HG02623 (cell line): ENCODE results near the gene FBXO17.
A peak's percentile ranks its signal among the peaks of the same experiment; 100 is the strongest.

Source experiments
- ATAC-seq: cut with Tn5 transposase; IDR thresholded peaks from one replicate; pipeline ENCODE4 v1.9.1; 2021; ENCODE audit warnings: moderate library complexity; ENCODE audit not compliant: unreplicated experiment

The FBXO17 gene

DNA sequence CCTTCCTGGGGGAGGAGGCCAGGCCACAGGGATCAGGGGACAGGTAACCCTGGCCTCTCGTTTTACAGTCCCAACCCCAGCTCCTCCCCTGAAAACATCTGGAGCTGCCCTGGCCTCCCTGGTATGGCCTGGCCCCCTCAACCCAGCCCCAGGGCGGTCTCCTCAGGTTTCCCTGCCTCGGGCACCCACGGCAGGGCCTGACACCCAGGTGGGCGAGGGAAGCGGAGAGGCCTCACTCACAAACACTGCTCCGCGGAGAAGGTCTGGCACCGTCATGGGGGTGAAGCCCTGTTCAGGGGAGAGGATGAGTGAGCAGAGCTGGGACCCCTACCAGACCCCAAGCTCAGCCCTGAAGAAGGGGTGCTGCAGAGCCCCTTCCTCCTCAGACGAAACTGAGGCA, 57.0 kb downstream of the FBXO17 start:
- ATAC-seq = no peak

DNA sequence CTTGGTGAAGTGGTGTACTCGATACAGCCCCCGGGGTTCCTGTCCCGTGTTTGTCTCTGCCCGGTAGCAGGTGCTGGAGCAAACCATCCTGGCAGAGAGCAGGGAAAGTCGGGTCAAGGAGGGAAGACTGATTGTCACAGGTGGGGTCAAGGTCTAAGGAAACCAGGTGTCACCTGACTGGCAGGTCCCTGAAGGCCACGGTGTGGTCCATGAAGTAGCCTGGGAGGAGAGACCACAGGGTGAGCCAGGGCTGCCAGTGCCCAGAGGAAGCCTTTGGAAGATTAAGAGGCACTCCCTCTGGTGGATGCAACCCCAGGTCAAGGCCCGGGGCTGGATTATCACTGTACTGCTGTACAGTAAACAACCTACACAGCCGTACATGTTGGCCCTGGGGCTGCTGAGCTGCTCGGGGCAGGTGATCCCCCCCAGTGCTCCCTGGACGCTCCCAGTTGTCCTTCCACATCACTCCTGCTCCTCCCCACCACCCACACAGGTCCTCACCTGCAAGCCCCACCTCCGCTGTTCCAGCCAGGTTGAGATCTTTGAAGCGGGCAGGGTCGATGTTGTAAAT, 57.5 kb downstream of the FBXO17 start:
- ATAC-seq = no peak

DNA sequence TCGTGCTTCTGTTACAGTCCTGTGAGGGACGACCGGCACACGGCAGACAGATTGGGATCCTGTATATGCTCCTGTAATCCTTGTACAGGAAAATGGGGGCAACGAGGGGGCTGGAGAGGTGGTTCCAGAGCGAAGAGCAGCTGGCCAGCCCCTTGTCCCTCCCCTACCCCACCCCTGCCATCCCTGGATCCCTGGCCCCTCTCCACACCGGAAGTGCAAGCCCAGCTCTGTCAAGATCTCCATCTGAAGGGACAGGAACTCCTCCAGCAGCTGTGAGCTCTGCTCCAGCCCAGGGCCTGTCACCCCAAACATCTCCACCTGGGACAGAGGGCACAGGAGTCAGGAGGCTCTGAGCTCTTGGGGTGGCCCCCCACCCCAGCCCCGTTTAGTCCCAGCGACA, 58.0 kb downstream of the FBXO17 start:
- no peak for ATAC-seq

DNA sequence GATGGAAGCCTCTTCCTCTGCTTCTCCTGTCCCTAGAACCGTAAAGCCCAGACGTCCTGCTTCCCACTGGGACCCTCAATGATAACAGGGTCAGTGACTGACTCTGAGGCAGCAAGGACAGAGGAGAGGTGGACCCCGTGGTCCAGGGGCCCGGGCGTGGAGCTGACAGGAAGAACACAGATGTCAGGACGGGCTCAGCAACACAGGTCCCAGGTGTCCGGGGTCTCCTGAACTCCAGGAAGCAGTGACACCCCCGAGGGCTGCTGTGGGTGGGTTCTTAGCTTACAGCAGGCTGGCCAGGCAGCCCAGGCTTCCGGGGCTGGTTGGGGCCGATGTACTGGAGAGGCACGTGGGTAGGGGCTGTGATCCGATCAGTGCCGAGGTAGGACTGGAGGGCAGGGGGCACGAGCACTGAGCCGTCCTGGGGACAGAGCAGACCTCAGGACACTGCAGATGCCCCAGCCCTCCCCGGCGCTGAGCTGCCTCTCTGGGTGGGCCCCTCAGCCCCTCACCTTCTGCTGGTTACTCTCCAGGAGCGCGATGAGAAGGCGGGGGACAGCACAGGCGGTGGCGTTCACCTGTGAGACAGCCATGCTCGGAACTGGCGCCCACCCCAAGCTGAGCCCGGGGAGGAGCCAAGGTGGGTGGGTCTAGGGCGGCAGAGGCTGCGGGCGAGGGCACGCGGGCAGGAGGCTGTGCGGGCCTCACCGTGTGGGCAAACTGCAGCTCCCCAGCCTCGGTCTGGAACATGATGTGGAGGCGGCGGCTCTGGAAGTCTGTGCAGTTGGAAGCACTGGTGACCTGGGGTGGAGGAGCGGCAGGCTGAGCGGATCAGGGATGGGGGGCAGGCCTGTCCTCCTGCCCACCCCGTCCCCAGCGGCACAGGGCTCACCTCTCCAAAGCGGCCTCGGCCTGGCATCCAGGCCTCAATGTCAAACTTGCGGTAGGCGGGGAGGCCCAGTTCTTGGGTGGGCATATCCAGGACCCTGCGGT, 59.9 kb downstream of the FBXO17 start:
- ATAC-seq = no peak

DNA sequence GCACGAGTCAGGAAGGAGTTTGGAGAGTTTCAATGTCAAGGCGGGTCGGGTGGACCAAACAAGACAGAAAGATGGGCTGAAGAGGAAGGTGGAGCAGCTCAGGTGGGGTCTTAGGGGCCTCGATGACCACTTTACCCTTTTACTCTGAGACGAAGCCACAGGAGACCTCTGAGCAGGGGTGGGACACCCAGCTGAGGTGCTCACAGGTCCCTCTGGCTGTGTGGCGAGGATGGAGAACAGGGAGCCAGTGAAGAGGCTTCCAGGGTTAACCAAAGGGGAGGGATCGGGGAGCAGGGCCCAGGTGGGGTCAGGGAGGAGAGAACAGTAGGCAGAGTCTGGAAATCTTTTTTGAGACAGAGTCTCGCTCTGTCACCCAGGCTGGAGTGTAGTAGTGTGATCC, 61.6 kb downstream of the FBXO17 start:
- no peak for ATAC-seq

DNA sequence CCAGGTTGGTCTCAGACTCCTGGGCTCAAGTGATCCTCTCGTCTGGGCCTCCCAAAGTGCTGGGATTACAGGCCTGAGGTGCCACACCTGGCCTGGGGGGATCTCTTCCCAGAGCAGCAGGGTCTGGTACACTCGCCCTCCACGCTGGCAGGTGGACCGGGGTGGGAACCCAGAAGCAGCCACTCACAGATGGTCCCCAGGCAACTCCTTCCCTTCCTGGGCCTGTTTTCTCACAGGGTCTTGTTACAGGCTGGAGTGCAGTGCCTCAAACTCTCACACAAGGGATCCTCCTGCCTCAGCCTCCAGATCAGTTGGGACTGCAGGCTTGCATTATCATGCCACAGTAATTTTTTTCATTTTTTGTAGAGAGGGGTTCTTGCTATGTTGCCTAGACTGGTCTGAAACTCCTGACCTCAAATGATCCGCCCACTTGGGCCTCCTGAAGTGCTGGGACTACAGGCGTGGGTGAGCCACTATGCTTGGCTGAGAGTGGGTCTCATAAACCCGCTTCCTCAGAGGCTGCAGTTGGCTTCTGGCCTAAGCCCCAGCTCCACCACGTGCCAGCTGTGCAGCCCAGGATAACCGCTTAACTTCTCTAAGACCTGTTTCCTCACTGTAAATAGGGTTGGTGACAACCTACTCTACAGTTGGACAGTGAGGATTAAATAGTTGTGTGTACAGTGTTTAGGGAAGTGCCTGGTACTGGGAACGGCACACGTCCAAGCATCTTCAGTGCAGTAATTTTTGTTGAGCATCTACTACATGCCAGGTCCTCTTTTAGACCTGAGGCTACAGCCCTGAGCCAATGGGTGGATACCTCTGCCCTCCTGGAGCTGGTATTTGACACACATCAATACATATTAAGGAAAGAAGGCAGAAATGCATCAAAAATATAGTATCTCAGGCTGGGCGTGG, 62.7 kb downstream of the FBXO17 start:
- ATAC-seq = no peak

DNA sequence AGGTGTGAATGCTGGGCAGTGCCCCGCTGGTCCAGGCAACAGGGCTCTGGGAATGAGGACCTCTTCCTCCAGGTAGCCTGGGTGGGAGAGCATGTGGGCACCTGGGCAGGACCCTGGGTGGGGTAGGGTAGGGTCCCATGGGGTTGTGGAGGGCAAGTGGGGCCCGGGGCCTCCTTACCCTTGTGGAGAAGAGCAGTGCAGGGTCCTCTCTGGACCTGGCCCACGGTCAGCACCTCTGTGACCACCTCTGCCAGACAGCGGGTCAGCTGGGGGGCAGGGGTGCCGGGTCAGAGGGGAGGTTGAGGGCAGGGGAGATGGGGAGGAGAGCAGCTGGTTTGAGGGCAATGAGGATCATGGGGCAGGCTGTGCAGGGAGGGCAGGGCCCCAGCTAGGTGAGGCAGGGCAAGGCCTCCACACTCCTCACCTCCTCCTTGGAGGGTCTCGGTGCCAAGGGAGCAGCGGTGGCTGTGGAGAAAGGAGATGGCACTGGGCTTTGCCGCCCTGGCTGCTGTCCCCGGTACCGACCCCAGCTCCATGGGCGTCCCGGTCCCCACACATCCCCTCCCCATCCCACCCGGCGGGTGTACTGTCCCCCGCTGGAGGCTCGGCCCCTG, 64.0 kb downstream of the FBXO17 start:
- ATAC-seq = no peak

DNA sequence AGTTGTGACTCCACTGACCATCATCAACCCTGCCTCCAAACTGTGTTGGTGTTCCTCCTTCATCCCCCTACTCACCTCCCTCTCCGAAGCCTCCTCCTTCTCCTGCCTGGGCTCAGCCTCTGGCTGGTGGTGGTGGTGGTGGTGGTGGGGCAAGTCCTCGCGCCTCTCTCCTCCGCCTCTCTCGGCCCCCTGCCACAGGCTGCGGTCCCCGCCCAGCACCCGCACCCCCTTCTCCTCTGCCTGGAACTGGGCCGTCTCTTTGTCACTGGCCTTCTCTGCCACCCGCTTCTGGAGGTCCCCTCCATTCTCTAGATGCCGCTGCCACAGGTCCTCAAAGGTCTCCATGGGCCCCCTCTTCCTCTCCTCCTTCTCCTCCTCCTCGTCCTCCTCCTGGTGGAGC, 65.1 kb downstream of the FBXO17 start:
- ATAC-seq = no peak

DNA sequence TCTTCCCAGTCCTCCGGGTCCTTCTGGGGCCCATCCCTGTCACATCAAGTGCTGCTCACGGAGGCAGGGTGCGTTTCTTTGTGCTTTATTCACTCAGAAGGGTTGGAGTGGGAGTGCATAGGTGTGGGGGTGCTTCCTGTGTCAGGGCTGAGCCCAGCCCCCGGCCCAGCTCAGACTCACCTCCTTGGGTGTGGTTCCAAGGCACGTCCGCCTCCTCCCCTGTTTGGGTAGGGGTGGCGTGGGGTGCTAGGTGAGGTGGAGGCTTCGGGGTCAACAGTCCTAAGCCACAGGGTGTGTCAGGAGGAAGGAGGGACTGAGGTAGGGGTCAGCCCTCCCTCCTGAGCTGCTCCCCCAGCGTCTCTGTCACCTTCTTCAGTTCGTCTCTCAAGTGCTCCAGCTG, 66.6 kb downstream of the FBXO17 start:
- no peak for ATAC-seq

DNA sequence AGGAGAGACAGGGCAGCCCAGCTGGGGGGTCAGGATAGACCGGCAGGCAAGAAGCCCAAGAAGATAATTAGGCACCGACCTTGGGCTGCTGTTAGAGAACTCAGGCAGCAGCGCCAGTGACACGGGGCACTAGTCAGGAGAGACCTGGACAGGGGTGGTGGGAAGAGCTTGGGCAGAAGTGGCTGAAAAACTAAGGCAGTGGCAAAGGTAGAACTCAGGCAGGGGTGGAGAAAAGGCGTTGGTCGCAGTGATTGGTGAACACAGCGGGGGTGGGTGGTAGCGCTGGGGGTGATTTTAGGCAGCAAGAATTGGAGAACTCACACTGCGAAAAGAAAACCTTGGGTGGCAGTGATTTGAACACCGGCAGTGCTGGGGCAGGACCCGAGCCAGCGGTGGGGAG, 67.9 kb downstream of the FBXO17 start:
- ATAC-seq = no peak

DNA sequence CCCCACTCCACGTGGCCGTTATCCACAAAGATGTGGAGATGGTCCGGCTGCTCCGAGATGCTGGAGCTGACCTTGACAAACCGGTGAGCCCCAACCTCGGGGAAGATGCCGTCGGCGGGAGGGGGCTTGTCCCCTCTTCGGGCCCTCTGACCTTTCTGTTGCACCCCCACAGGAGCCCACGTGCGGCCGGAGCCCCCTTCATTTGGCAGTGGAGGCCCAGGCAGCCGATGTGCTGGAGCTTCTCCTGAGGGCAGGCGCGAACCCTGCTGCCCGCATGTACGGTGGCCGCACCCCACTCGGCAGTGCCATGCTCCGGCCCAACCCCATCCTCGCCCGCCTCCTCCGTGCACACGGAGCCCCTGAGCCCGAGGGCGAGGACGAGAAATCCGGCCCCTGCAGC, 68.3 kb downstream of the FBXO17 start:
- no peak for ATAC-seq

DNA sequence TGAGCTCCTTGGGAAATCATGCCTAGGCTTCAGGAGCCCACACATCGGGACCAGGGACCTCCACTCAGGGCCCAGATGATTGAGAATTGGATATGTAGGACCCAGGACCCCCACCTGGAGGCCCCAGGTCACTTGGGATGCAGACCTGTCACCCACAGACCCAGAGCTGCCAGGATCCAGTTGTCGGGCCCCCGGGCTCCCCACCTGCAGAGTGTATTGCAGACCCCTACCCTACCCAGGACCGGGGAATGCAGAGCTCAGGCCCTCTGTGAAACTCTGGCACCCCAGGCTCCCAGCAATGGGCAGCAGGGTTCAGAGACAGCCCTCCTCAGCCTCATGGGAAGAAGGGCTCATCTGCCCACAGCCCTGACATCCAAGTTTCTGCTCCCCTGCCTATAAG, 69.9 kb downstream of the FBXO17 start:
- ATAC-seq = no peak

DNA sequence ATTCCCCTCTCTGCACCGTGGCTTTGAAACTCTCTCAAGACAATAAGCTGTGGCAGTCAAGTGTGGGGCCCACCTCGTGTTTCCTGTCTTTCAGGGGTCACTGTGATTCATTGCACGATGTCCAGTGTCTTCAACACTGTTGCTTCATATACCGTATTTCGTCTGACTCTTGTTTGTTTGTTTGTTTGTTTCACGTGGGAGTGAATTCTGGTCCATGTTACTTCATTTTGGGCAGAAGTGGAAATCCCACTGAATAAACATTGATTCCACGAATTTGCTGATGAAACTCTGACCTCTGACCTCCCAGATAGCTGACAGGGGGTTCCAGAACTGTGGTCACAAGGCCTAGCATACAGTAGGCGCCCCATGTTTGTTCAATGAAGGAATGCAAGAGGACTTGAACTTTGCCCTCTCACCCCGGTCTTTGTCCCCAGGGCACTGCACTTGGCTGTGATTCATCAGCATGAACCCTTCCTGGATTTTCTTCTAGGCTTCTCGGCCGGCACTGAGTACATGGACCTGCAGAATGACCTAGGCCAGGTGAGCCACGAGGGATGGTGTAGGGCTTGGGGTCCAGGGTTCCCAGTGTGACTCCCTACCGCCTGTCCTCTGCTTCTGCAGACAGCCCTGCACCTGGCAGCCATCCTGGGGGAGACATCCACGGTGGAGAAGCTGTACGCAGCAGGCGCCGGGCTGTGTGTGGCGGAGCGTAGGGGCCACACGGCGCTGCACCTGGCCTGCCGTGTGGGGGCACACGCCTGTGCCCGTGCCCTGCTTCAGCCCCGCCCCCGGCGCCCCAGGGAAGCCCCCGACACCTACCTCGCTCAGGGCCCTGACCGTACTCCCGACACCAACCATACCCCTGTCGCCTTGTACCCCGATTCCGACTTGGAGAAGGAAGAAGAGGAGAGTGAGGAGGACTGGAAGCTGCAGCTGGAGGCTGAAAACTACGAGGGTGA, 70.7 kb downstream of the FBXO17 start:
- ATAC-seq = no peak

DNA sequence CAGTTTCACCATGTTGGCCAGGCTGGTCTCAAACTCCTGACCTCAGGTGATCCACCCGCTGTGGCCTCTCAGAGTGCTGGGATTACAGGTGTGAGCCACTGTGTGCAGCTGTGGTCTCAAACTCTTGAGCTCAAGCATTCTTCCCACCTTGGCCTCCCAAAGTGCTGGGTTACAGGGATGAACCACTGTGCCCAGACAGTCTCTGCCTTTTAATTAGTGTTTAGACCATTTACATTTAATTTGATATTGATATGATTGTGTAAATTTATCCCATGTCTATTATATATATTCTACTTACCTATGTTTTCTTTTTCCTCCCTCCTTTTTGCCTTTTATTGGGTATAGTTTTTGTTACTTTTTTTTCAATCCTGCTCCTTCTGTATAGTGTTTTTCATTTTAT, 73.9 kb downstream of the FBXO17 start:
- no peak for ATAC-seq

DNA sequence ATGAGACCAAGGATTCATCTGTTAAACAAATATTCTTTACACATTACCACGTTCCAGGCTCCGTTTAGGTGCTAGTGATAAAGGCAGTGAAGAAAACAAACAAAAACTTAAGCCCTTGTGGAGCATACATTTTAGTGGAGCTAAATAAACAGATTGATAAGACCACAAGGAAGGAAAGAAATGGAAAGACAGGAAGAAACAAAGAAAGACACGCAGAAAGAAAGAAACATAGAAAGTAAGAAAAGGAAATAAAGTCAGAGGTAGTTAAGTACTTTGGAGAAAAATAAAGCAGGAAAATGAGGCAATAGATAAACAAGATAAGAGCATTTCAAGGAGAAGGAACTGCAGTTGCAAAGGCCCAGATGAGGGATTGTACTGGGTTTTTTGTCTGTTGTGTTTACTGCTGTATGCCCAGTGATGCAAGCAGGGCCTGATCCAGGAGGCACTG, 74.8 kb downstream of the FBXO17 start:
- ATAC-seq = no peak

DNA sequence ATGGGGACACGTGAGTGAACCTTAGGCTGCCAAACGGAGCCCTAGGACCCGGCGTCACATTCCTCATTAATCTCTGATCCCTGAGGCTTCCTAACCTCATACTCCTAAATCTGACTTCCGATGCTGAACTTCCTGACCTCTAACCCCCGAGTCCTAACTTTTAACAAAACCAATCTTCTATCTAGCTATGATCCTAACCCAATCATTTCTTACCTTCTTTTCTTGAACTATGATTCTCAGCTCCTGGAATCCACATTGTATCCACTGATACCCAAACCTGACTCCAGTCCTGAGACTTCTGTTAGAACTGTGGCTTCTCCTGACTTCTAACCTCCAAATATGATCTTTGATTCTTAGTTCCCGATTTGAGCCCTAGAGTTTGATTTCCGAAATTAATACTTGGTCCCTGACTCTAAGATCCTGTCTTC, 75.3 kb downstream of the FBXO17 start:
- no peak for ATAC-seq

DNA sequence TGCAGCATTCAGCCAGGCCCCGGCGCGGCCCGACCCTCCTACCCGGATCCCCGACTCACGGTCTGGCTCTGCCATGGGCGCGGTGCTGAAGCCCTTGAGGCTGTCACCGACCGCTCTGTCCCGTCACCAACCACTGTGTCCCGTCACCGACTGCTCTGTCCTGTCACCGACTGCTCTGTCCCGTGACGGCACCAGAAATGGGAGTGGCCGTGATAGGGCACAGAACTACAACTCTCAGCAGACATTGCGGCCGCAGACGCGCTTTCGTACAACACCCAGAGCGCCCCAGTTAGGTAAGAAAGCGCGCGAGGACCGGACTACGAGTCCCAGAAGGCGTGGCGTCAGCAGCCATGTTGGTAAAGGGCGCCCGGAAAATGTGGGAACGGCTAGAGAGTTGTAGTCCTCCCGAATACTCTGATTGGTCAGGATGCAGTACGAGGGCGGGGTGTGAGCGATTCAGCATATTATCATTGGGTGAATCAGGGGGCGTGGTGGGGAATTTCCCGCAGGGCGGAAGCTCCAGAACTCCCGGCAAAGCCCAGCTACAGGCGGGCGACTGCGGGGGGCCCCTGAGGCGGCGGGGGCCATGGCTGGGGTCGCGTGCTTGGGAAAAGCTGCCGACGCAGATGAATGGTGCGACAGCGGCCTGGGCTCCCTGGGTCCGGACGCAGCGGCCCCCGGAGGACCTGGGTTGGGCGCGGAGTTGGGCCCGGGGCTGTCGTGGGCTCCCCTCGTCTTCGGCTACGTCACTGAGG, 75.9 kb downstream of the FBXO17 start, which contains the start of the genes NFKBIB and SIRT2:
Gene NFKBIB (plus strand): TSS at position 523 of the 755 bp plus-strand sequence. CDS start 64 bp downstream, at position 587.
Gene SIRT2 (minus strand): TSS at position 172 of the 755 bp plus-strand sequence. CDS start 97 bp downstream, at position 75.
- ATAC-seq = peak; percentile 93

DNA sequence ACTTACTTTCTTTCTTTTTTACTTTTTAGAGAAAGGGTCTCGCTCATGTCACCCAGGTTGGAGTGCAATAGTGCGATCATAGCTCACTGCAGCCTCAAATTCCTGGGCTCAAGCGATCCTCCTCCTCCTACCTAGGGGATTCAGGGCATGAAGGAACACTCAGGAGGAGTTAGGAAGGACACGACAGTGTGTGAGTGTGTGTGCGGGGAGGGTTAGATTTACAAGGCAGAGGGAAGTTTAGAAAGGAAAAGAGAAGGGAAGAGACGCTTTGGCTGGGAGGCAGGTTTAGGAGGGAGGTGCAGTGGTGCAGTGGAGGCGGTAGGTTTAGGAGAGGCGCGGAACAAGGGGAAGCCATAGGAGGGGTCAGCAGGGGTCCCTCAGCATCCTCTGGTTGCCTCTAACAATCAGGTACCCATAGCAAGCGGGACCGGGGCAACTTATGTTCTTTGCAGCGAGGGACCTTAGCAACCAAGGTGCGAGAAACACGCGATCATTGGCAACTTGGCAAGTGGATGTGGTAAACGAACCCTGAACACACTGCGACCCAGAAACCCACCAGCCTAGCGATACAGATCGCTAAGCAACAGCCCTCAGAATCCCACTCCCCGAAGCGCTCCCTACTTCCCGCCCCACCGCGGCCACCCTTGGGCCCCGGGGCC, 76.6 kb downstream of the FBXO17 start:
- ATAC-seq = no peak
